SU-DHL-6 (cell line): ENCODE data around the gene UNC5A.

Source experiments
- EZH2phosphoT487 ChIP-seq: fragments of 200-600 bp; sonication (generic), shearing (Covaris generic); conservative IDR thresholded peaks from 2 replicates; pipeline ENCODE4 v1.6.1; 2018; ENCODE audit warnings: mild to moderate bottlenecking, antibody characterized with exemption, low read length, moderate library complexity, mixed read lengths
- TF ChIP-seq, protein P1 (sequence below): fragments of 200-600 bp; sonication (generic); IDR thresholded peaks from one replicate; pipeline ENCODE4 v1.5.1; 2017; ENCODE audit warnings: antibody characterized with exemption, mild to moderate bottlenecking, low read length, moderate library complexity; ENCODE audit not compliant: insufficient read depth, poor library complexity, severe bottlenecking

- TF ChIP-seq, protein P1, sequence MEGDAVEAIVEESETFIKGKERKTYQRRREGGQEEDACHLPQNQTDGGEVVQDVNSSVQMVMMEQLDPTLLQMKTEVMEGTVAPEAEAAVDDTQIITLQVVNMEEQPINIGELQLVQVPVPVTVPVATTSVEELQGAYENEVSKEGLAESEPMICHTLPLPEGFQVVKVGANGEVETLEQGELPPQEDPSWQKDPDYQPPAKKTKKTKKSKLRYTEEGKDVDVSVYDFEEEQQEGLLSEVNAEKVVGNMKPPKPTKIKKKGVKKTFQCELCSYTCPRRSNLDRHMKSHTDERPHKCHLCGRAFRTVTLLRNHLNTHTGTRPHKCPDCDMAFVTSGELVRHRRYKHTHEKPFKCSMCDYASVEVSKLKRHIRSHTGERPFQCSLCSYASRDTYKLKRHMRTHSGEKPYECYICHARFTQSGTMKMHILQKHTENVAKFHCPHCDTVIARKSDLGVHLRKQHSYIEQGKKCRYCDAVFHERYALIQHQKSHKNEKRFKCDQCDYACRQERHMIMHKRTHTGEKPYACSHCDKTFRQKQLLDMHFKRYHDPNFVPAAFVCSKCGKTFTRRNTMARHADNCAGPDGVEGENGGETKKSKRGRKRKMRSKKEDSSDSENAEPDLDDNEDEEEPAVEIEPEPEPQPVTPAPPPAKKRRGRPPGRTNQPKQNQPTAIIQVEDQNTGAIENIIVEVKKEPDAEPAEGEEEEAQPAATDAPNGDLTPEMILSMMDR: no peak
- TF ChIP-seq EZH2phosphoT487: no peak
Observed at GRCh38 chr5:176880366-176881020, 70.1 kb downstream of the UNC5A start.
